GM19452 (cell line): Measurements from ENCODE around the gene MAMLD1.

Experiments
- ATAC-seq: cut with Tn5 transposase; IDR thresholded peaks from one replicate; pipeline ENCODE4 v1.9.1; 2021; ENCODE audit not compliant: unreplicated experiment

The MAMLD1 gene

GRCh38 chrX:150405576-150405975 is 42.5 kb downstream of the MAMLD1 start:
- no peak for ATAC-seq

- ATAC-seq, result no peak
Observed at GRCh38 chrX:150406596-150406995, 43.5 kb downstream of the MAMLD1 start.

- no peak for ATAC-seq
Observed at GRCh38 chrX:150408007-150408406, 44.9 kb downstream of the MAMLD1 start.

GRCh38 chrX:150408561-150408960 is 45.4 kb downstream of the MAMLD1 start:
- ATAC-seq, result no peak

- ATAC-seq, result no peak
Observed at GRCh38 chrX:150409486-150409885, 46.4 kb downstream of the MAMLD1 start.

- ATAC-seq, result no peak
Observed at GRCh38 chrX:150409964-150410363, 46.8 kb downstream of the MAMLD1 start.

- ATAC-seq, result no peak
Observed at GRCh38 chrX:150410513-150410912, 47.4 kb downstream of the MAMLD1 start.

GRCh38 chrX:150411656-150412055 is 48.5 kb downstream of the MAMLD1 start:
- no peak for ATAC-seq

- no peak for ATAC-seq
Observed at GRCh38 chrX:150414228-150414627, 51.1 kb downstream of the MAMLD1 start.

- ATAC-seq, result no peak
Observed at GRCh38 chrX:150416469-150416868, 53.4 kb downstream of the MAMLD1 start.

GRCh38 chrX:150421816-150422215 is 58.7 kb downstream of the MAMLD1 start:
- ATAC-seq, result no peak

- no peak for ATAC-seq
Observed at GRCh38 chrX:150429594-150429993, 66.5 kb downstream of the MAMLD1 start.

GRCh38 chrX:150436195-150436594 is 73.1 kb downstream of the MAMLD1 start:
- no peak for ATAC-seq

GRCh38 chrX:150438165-150438564 is 75.0 kb downstream of the MAMLD1 start:
- ATAC-seq, result no peak

- no peak for ATAC-seq
Observed at GRCh38 chrX:150446151-150446550, 83.0 kb downstream of the MAMLD1 start.

GRCh38 chrX:150446995-150447394 is 83.9 kb downstream of the MAMLD1 start:
- ATAC-seq, result no peak

GRCh38 chrX:150449313-150449712 is 86.2 kb downstream of the MAMLD1 start:
- no peak for ATAC-seq

- no peak for ATAC-seq
Observed at GRCh38 chrX:150450519-150451177, 87.5 kb downstream of the MAMLD1 start.

- no peak for ATAC-seq
Observed at GRCh38 chrX:150451953-150452352, 88.8 kb downstream of the MAMLD1 start.

GRCh38 chrX:150454083-150454482 is 91.0 kb downstream of the MAMLD1 start:
- no peak for ATAC-seq

- ATAC-seq, result no peak
Observed at GRCh38 chrX:150454508-150455214, 91.5 kb downstream of the MAMLD1 start.

- no peak for ATAC-seq
Observed at GRCh38 chrX:150455215-150455608, 92.1 kb downstream of the MAMLD1 start.

- ATAC-seq, result no peak
Observed at GRCh38 chrX:150456466-150456865, 93.3 kb downstream of the MAMLD1 start.
